Activated T-helper 1 cell treated with anti-CD3 and anti-CD28 coated beads, Interleukin-2, amount 50 U/mL, for 16 hours (primary cell): ENCODE results near the gene TLE2.
A peak's percentile ranks its signal among the peaks of the same experiment; 100 is the strongest.

Experiments used
- DNase-seq, 2 donors: peaks; one replicate each; pipeline ENCODE4 v3.0.0-alpha.2; 2020; ENCODE audit warnings: low read depth in 1 of 2, low spot score in 1 of 2

Gene TLE2

DNA sequence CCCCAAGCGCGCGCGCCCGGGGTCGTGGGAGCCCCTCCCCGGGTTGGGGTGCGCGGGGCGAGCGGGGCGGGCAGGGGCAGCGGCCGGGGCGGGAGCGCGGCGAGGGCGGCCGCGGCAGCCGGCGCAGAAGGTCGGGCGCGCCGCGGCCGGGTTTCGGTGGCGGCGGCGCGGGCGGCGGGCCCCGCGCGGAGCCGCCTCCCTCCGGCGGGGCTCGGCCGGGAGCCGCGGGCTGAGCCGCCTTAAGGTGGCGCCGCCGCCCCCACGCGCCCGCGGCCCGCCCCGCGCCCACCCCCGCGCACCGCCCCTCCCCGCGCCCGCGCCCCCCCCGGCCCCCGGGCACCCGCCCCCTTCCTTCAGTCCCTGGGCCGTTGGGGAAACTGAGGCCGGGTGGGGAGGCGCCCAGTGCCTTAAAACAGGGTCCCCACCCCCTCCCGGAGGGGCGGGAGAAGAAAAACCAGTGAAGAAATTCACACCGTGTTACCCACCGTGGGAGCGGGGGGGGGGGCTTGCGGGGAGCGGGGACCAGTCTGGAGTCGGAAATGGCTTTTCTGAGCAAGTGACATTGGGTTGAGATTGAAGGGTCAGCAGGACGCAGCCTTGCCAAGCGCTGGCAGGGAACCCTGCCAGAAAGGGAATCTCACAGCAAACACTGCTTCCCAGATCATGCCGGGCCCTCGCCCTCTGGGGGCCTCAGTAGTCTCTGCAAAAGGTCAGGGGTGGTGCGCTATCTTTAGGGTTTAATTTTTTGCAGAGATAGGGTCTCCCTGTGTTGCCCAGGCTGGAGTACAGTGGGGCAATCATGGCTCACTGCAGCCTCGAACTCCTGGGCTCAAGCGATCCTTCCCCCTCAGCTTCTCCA is at the start of gene TLE2:
TSS of gene TLE2 (minus strand) at position 216 of the 859 bp plus-strand sequence. CDS start 376 bp downstream, outside the sequence.
- no peak for DNase-seq

DNA sequence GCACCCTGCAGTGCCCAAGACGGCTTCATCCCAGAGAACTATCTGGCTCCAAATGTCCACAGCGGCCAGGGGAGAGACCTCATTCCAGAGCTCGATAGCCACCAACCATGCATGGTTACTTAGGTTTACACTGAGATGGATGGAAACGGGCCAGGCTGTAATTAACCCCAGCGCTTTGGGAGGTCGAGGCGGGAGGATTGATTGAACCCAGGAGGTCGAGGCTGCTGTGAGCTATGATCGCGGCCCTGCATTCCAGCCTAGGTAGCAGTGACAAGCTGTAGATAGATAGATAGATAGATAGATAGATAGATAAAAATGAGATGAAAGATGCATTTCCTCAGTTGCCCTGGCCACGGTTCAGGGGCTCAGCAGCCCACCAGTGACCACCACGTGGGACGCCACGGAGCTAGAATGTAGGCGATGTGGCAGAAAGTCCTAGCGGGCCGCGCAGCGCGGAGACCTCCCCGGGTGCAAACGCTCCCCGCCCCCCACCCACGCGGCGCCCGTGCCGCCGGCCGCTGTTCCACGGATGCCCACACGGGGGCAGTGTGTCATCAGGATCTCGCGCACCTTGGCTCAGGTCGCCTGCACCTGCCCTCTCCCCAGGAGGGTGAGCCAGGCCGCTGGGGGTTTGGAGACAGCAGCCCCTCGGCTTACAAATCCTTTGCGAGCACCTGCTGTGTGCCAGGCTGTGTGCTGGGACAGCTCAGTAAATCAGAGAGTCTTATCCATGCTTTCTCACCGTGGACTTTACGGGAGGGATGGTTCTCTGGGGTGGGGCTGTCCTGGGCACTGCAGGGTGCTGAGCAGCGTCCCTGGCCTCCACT is 46.7 kb upstream of the TLE2 start:
- DNase-seq, result peak; percentile 70 to 73

DNA sequence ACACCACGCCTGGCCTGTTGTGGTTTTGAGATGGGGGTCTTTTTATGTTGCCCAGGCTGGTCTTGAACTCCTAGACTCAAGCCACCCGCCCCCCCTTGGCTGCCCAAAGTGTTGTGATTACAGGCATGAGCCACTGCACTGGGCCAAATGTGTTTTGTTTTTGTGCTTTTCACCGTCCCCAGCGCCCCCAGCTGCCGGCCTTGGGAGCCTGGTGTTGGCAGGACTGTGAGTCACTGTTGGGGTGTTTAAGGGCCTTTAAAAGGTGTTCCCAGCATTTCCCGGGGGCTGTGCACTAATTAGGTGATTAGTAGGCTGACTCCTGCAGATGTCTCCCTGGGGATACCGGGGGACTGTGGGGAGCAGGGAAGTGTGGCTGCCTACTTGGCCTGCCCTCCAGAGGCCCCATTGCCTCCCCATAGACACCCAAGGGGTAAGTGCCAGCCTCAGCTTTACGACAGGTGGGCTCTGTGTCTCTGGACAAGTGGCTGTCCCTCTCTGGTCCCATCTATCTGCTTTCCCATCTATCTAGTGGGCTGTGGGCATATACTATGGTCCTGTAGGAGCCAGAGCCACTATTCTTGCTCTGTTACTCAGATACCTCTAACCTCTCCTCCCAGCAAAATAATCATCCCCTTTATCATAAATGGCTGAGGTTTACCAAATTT is 45.0 kb upstream of the TLE2 start:
- no peak for DNase-seq

- DNase-seq, result no peak
Measured at GRCh38 chr19:3073159-3073563, 44.1 kb upstream of the TLE2 start.

DNA sequence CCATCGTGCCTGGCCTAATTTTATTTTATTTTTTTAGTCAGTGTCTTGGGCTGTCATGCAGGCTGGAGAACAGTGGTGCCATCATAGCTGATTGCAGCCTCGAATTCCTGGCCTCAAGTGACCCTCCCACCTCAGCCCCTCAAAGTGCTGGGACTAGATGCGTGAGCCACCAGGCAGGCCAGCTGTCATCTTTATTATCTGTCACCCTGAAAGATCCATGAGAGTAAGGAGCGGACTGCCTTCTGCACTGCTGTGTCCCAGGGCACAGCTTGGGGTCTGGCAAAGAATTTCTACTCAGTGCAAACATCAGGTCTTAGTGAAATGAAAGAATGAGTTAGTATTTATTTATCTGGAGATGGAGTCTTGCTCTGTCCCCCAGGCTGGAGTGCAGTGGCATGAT is 42.7 kb upstream of the TLE2 start:
- DNase-seq, result no peak

GRCh38 chr19:3068071-3068470 is 39.0 kb upstream of the TLE2 start:
- no peak for DNase-seq

DNA sequence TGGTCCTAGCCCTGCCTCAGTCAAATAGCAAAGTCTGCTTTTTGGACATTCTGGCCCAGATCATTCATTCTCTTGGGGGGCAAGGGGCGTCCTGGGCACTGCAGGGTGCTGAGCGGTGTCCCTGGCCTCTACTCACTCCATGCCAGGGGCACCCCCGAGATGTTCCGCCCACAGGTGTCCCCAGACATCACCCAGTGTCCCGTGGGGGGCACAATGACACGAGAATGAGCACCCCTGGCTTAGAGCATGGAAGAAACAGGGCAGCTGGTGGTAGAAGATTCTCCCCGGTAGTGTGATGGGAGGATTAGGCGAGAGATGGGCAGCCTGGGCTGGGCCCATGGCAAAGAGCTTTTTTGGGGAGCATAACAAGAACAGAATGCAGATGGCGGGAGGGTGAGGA is 38.5 kb upstream of the TLE2 start:
- no peak for DNase-seq

DNA sequence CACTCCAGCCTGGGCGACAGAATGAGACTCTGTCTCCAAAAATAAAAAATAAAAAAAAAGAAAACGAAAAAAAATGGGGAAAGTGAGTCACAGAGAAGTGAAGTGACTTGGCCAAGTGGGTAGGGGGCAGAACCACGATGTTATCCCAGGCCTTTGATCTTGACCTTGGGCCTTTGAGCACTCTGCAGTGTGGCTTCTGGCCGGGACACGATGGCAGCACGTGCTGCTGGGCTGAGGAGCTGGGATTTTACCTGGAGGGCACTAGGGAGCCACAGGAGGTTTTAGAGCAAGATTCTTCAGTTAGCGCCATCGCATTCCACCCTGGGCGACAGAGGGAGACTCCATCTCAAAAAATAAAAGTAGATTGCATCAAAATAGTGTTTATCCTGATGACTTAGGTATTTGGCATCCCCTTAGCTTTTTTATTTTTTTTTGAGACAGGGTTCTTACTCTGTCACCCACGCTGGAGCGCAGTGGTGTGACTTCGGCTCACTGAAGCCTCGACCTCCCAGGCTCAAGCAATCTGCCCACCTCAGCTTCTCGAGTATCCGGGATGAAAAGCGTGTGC is 37.5 kb upstream of the TLE2 start:
- DNase-seq, result no peak

DNA sequence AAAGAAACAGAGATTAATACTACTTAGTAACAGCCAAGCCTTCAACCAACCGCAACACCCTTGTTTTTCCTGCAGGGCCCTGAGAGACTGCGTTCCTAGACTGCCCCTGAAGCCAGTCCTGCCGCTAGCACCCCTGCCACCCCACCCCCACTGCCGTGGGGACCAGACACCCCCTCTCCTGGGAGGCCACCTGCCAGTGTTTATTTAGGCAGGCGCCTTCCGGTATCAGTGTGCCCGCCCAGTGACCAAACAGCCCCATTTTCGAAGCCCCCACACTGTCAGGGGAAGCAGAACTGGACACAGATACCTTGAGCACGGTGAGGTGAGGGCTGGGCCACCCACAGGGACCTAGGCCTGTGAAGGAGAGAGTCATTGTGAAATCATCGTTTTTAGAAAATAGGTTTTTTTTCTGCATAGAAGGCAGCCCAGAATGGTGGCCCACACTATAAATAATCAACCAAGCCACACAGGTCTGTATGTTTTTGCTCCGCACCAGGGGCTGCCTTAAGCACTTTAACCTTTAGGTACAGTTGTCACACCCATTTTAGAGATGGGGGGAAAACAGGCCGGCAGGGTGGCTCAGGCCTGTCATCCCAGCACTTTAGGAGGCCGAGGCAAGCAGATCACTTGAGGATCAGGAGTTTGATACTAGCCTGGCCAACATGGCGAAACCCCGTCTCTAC is 36.7 kb upstream of the TLE2 start:
- no peak for DNase-seq

DNA sequence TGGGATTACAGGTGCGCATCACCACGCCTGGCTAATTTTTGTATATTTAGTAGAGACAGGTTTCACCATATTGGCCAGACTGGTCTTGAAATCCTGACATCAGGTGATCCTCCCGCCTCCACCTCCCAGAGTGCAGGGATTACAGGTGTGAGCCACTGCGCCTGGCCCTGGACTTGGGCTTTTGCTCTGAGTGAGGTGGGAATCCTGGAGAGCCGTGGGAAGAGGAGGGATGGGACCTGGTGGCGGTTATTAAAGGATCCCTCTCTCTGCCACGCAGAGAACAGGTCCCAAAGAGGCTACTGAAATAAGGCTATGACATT is 34.9 kb upstream of the TLE2 start:
- no peak for DNase-seq

DNA sequence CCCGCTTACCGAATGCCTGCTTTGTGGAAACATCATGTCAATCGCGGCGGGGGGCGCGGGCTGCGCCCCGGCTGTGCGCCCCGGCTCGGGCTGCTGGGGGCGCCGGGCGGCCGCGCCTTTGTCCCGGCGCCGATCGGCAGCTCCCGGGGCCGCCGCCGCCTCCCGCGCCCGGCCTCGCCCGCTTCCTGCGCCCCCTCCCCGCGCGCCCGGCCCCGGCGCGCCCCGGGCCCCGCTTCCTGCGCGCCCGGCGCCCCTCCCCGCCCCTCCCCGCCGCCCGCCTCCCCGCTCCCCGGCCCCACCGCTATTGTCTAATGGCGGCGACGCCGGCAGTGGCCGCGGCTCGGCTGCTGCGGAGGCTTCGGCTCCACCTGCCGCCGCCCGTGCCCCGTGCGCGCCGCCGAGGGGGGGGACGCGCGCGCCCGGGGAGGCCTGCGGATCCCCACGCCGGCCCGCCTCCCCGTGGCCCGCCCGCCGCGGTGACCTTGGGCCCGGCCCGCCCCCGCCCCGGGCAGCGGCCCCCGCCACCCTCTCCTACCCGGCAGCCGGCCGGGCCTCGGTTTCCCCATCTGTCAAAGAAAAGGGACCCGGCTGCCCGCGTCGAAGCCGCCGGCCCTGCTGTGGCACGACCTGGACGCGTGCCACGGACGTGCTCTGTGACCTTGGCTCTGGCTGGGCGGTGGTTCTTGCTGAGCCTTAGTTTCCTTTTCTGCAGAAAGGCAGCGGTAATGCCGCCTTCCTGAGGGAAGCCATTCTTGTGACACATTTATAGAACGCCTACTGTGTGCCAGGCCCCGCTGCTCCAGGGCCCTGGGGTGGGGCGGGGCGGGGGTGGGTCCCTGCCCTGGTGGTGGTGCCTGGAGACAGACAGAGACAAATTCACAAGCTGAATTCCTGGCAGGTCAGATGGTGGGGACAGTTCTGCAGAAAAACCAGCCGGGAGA is 33.4 kb upstream of the TLE2 start, which contains the start of gene TLE5:
TSS of gene TLE5 (minus strand) at position 331 of the 941 bp plus-strand sequence. CDS start at position 36, 295 bp downstream.
- peak; percentile 52 to 68 for DNase-seq

GRCh38 chr19:3061182-3062161 is 32.4 kb upstream of the TLE2 start:
- DNase-seq, result peak; percentile 46 to 63

DNA sequence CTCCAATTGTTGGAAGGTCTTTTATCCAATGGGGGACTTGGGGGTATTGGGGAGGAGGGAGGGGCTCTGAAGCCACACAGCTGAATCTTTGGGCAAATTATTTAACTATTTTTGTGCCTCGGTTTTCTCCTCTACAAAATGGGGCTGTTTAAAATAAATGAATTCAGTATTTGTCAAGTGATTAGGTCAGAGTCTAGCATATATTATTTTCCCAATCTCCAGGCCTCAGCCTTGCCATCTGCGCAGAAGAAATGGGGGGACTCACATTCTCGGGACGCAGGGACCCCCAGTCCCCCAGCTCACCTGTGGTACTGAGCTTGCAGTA is 31.7 kb upstream of the TLE2 start:
- DNase-seq, result no peak

DNA sequence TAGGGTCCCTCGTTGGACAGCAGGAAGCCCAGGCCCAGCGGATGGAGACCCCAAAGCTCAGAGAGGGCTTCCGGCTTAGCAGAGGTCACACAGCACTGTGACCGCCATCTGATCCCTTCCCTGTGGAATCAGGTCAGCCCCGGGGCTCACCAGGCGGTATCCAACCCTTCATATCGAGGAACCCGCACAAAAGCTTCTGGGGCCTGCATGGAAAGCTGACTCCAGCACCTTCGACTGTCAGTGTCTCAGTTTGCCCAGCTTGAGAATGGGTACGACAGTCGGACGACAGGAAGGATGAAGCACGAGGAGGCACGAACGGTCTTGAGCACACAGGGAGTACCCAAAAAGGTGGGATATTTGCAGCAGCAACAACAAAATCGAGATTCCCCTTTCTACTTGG is 30.6 kb upstream of the TLE2 start:
- no peak for DNase-seq

DNA sequence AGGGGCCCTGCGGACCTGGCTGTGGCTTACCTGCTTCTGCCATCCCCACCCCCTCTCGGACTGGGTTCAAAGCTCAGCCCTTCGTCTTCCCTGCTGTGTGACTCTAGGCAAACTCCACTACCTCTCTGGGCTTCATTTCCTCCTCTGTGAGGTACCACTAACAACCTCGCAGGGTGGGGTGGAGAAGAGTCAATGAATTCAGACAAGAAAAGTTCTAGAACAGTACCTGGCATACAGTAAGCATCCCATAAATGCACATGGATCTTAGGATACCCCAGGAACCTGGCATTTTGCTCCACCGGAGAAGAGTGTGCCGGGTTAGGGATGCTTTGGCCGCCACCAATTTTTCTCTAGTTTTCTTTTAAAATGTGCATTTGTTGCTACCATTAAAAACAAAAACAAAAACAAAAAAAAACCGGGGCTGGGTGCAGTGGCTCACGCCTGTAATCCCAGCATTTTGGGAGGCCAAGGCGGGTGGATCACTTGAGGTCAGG is 29.8 kb upstream of the TLE2 start:
- DNase-seq, result no peak

- DNase-seq, result no peak
Measured at GRCh38 chr19:3058009-3058820, 29.1 kb upstream of the TLE2 start.

- DNase-seq, result no peak
Measured at GRCh38 chr19:3057275-3057714, 28.2 kb upstream of the TLE2 start.
